Esophagus squamous epithelium (tissue), 5 donors: ENCODE data around the gene POP7. TPM values are rescaled to one million over a fixed set of nuclear protein-coding genes. Genes with fewer than 3 reads are reported as not detected.

ENCODE experiments used
- DNase-seq: peaks from one replicate; lab custom pipeline; 2025; lab: John Stamatoyannopoulos, UW
- H3K27ac ChIP-seq, 4 donors: fragments of 200-600 bp; sonication (generic); one replicate each; pipeline ENCODE4 v1.5.1; 2016 to 2019; ENCODE audit warnings: mild to moderate bottlenecking in 1 of 4
- H3K27me3 ChIP-seq, 4 donors: fragments of 200-600 bp; sonication (generic); 1 replicate in 3 of 4; 2 replicates in 1 of 4; pipeline versions ENCODE4 v1.5.1 to v1.6.0; 2017 to 2021; ENCODE audit warnings: antibody characterized with exemption in 1 of 4
- H3K36me3 ChIP-seq, 3 donors: fragments of 200-600 bp; sonication (generic); one replicate each; pipeline ENCODE4 v1.5.1; 2016 to 2019
- H3K4me1 ChIP-seq, 3 donors: fragments of 200-600 bp; sonication (generic); one replicate each; pipeline ENCODE4 v1.5.1; 2017 to 2019
- H3K4me3 ChIP-seq, 4 donors: fragments of 200-600 bp; sonication (generic); 1 replicate in 3 of 4; 2 replicates in 1 of 4; pipeline ENCODE4 v1.5.1; 2016 to 2019; ENCODE audit warnings: mild to moderate bottlenecking in 2 of 4, moderate library complexity in 1 of 4
- H3K9me3 ChIP-seq, 3 donors: fragments of 200-600 bp; sonication (generic); one replicate each; pipeline ENCODE4 v1.5.1; 2016 to 2019
- POLR2A ChIP-seq, 4 donors: fragments of 450-650 bp; IDR thresholded peaks; one replicate each; pipeline ENCODE4 v1.6.1; 2017; ENCODE audit warnings: antibody characterized with exemption in 4 of 4, mild to moderate bottlenecking in 4 of 4, moderate library complexity in 3 of 4
- WGBS, 2 donors: methylation state at CpG; one replicate each; pipeline ENCODE4 v1.1.5; 2018; 5-methylcytosine and 5-hydroxymethylcytosine counted together
- intact Hi-C: fragments of 100-400 bp; cut with DNase I; formaldehyde crosslinking; loops from one replicate; pipeline ENCODE4 v1.15.0; 2022
- total RNA-seq, 4 donors: library from RNA; depleted of rRNA; stranded (reverse); fragments of >200 nt; gene quantifications; one replicate each; pipeline ENCODE4 v1.1.0, GENCODE V29; 2016
- TF ChIP-seq, protein P1 (sequence below), 6 experiments: fragments of 450-650 bp in 4 of 6; fragments of 200-600 bp in 2 of 6; sonication (generic) in 2 of 6; IDR thresholded peaks; one replicate each; pipeline ENCODE4 v1.5.1; 2016 to 2019; ENCODE audit warnings: antibody characterized with exemption in 6 of 6, mild to moderate bottlenecking in 4 of 6, moderate library complexity in 4 of 6
- donor health status: DM: yes; HTN: yes; CAD: no.

The POP7 gene
- total RNA-seq, 4 donors from 2014 or later: 28.0 to 36.7 (median 30.0) TPM

DNA sequence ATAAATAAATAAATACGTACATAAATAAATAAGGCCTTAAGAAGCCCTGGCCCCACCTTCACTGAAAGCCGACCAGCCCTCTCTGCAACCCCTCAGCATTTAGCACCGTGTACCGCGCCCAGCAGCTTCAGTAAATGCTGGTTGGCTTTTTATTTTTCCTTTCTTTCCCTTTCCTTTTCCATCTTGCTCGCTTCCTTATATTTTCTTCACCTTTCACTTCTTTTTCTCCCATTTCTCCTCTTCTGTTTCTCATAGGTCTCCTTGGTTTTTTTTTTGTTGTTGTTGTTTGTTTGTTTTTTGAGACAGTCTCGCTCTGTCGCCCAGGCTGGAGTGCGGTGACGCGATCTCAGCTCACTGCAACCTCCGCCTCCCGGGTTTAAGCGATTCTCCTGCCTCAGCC, 38.7 kb downstream of the POP7 start:
- peaks cover 0 to 9% (median 0%) of the 10 kb centered on the region in 3 donors for H3K4me1 ChIP-seq
- H3K4me3 ChIP-seq: peak overlapping the region in 2 of 4 donors; percentile 39 to 54
- DNase-seq: no peak
- H3K27me3 ChIP-seq: peaks cover 0 to 37% (median 0%) of the 10 kb centered on the region in 4 donors
- intact Hi-C loops: no loop called here
- H3K27ac ChIP-seq: no peak overlapping the region
- TF ChIP-seq, protein P1, sequence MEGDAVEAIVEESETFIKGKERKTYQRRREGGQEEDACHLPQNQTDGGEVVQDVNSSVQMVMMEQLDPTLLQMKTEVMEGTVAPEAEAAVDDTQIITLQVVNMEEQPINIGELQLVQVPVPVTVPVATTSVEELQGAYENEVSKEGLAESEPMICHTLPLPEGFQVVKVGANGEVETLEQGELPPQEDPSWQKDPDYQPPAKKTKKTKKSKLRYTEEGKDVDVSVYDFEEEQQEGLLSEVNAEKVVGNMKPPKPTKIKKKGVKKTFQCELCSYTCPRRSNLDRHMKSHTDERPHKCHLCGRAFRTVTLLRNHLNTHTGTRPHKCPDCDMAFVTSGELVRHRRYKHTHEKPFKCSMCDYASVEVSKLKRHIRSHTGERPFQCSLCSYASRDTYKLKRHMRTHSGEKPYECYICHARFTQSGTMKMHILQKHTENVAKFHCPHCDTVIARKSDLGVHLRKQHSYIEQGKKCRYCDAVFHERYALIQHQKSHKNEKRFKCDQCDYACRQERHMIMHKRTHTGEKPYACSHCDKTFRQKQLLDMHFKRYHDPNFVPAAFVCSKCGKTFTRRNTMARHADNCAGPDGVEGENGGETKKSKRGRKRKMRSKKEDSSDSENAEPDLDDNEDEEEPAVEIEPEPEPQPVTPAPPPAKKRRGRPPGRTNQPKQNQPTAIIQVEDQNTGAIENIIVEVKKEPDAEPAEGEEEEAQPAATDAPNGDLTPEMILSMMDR (IDR thresholded peaks at IDR 0.05): no peak
- no peak for TF ChIP-seq POLR2A (IDR thresholded peaks at IDR 0.05)
- 91% methylated on average over 12 to 14 of the region's 14 CpGs for WGBS, 2 donors
- no peaks in the 10 kb centered on the region for H3K36me3 ChIP-seq
- no peaks in the 10 kb centered on the region for H3K9me3 ChIP-seq

DNA sequence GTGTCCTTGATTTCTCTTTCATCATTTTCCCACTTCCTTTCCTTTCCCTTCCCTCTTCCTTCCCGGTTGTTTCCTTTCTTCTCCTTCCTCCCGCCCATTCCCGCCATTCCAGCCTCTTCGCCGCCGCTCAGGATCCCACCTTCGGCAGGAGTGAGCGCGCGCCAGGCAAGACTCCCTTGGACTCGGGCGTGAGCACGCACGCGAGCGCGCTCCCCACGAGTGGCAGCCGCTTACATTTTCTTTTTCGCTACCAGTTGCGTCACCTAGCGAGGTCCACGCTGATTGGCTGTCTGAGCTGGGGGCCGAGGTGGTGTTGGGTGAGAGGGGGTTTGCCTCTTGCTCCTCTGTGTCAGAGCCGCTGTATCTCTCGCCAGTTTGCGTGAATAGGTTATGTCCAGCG, 39.3 kb downstream of the POP7 start:
- WGBS, 2 donors: 11 to 39% methylated on average over 17 to 22 of the region's 28 CpGs
- intact Hi-C loops: no loop called here
- H3K9me3 ChIP-seq: no peaks in the 10 kb centered on the region
- DNase-seq: no peak
- no peaks in the 10 kb centered on the region for H3K36me3 ChIP-seq
- H3K27ac ChIP-seq: no peak overlapping the region
- peaks cover 0 to 42% (median 0%) of the 10 kb centered on the region in 4 donors for H3K27me3 ChIP-seq
- peak overlapping the region in 2 of 4 donors; percentile 39 to 54 for H3K4me3 ChIP-seq
- TF ChIP-seq, protein P1 (IDR thresholded peaks at IDR 0.05): no peak
- no peak for TF ChIP-seq POLR2A (IDR thresholded peaks at IDR 0.05)
- H3K4me1 ChIP-seq: peaks cover 0 to 9% (median 0%) of the 10 kb centered on the region in 3 donors

DNA sequence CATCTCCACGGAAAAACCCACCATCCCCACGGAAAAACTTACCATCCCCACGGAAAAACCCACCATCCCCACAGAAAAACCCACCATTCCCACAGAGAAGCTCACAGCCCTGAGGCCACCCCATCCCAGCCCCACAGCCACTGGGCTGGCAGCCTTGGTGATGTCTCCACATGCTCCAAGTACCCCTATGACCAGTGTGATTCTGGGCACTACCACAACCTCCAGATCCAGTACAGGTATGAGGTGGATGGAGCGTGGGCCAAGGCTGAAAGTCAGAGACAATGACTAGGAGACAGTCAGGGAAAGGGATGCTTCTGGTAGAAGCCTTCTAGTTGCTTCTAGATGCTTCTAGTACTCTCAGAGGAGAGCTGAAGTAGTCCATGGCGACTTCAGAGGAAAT, 47.1 kb downstream of the POP7 start:
- H3K9me3 ChIP-seq: no peaks in the 10 kb centered on the region
- H3K4me1 ChIP-seq: no peaks in the 10 kb centered on the region
- TF ChIP-seq, protein P1 (IDR thresholded peaks at IDR 0.05): no peak
- TF ChIP-seq POLR2A (IDR thresholded peaks at IDR 0.05): no peak
- peaks cover 0 to 38% (median 0%) of the 10 kb centered on the region in 4 donors for H3K27me3 ChIP-seq
- H3K27ac ChIP-seq: no peak overlapping the region
- H3K36me3 ChIP-seq: no peaks in the 10 kb centered on the region
- no peak for DNase-seq
- H3K4me3 ChIP-seq: no peak overlapping the region
- intact Hi-C loops: no loop called here
- 69 to 75% methylated on average over 5 of the region's 5 CpGs for WGBS, 2 donors

DNA sequence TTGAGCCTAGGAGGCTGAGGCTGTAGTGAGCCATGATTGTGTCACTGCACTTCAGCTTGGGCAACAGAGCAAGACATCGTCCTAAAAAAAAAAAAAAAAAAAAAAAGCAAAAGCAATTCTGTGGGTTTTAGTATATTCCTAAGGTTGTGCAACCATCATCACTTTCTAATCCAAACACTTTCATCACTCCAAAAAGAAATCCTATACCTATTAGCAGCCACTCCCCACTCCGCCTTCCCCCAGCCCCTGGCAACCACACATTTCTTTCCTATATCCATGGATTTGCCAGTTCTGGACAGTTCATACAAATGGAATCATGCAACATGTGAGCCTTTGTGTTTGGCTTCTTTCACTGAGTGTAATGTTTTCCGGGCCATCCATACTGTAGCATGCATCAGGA, 47.8 kb downstream of the POP7 start:
- H3K27me3 ChIP-seq: peaks cover 0 to 34% (median 0%) of the 10 kb centered on the region in 4 donors
- 53 to 66% methylated on average over 3 of the region's 3 CpGs for WGBS, 2 donors
- no peak overlapping the region for H3K4me3 ChIP-seq
- H3K27ac ChIP-seq: no peak overlapping the region
- DNase-seq: no peak
- no peaks in the 10 kb centered on the region for H3K4me1 ChIP-seq
- TF ChIP-seq, protein P1 (IDR thresholded peaks at IDR 0.05): no peak
- no peak for TF ChIP-seq POLR2A (IDR thresholded peaks at IDR 0.05)
- intact Hi-C loops: no loop called here
- no peaks in the 10 kb centered on the region for H3K36me3 ChIP-seq
- H3K9me3 ChIP-seq: no peaks in the 10 kb centered on the region

Other genes starting within 250 kb of the POP7 start
- not detected for gene SPACDR, start 241.9 kb upstream of the POP7 start, total RNA-seq
- 10 to 100 TPM; 29.2 to 65.0 (median 33.7) TPM for gene TSC22D4, start 226.9 kb upstream of the POP7 start, total RNA-seq
- 1 to 10 TPM in 1 of 4 donors, under 1 TPM in 2, not detected in 1; 0.31 to 1.1 (median 0.57) TPM for gene NYAP1, start 222.2 kb upstream of the POP7 start, total RNA-seq
- gene AGFG2, start 166.9 kb upstream of the POP7 start, total RNA-seq: 10 to 100 TPM; 14.5 to 49.2 (median 26.6) TPM
- gene SAP25, start 132.2 kb upstream of the POP7 start, total RNA-seq: 1 to 10 TPM in 1 of 4 donors, under 1 TPM in 1, not detected in 2; 0.38 to 1.8 TPM
- 10 to 100 TPM; 50.1 to 84.0 (median 70.4) TPM for gene LRCH4, start 120.0 kb upstream of the POP7 start, total RNA-seq
- 1 to 10 TPM in 1 of 4 donors, under 1 TPM in 2, not detected in 1; 0.19 to 1.6 (median 0.29) TPM for gene FBXO24, start 119.8 kb upstream of the POP7 start, total RNA-seq
- 10 to 100 TPM in 2 of 4 donors, 1 to 10 TPM in 2; 4.6 to 23.8 (median 9.9) TPM for gene PCOLCE, start 103.8 kb upstream of the POP7 start, total RNA-seq
- 10 to 100 TPM in 3 of 4 donors, 1 to 10 TPM in 1; 7.6 to 22.4 (median 15.5) TPM for gene MOSPD3, start 93.6 kb upstream of the POP7 start, total RNA-seq
- 1 to 10 TPM in 1 of 4 donors, under 1 TPM in 3; 0.38 to 1.1 (median 0.84) TPM for gene TFR2, start 64.6 kb upstream of the POP7 start, total RNA-seq
- not detected for gene ACTL6B, start 49.7 kb upstream of the POP7 start, total RNA-seq
- 100 to 1,000 TPM; 186 to 306 (median 226) TPM for gene GNB2, start 32.4 kb upstream of the POP7 start, total RNA-seq
- gene GIGYF1, start 11.9 kb upstream of the POP7 start, total RNA-seq: 10 to 100 TPM in 3 of 4 donors, 1 to 10 TPM in 1; 8.0 to 24.2 (median 13.8) TPM
- gene EPO, start 14.3 kb downstream of the POP7 start, total RNA-seq: not detected
- gene ZAN, start 27.5 kb downstream of the POP7 start, total RNA-seq: under 1 TPM in 1 of 4 donors, not detected in 3; 0.04 TPM
- gene EPHB4, start 121.4 kb downstream of the POP7 start, total RNA-seq: 10 to 100 TPM; 29.1 to 55.0 (median 36.5) TPM
- gene SLC12A9, start 146.6 kb downstream of the POP7 start, total RNA-seq: 10 to 100 TPM in 3 of 4 donors, 1 to 10 TPM in 1; 9.9 to 19.6 (median 17.3) TPM
- gene TRIP6, start 161.3 kb downstream of the POP7 start, total RNA-seq: 100 to 1,000 TPM in 2 of 4 donors, 10 to 100 TPM in 2; 81.4 to 109 (median 93.7) TPM
- 10 to 100 TPM; 53.8 to 91.0 (median 68.4) TPM for gene SRRT, start 169.0 kb downstream of the POP7 start, total RNA-seq
- 1 to 10 TPM; 1.3 to 8.4 (median 5.5) TPM for gene UFSP1, start 183.6 kb downstream of the POP7 start, total RNA-seq
- 1 to 10 TPM in 3 of 4 donors, under 1 TPM in 1; 0.22 to 1.5 (median 1.3) TPM for gene ACHE, start 189.8 kb downstream of the POP7 start, total RNA-seq
- gene MUC3A, start 243.4 kb downstream of the POP7 start, total RNA-seq: under 1 TPM in 1 of 4 donors, not detected in 3; under 0.01 TPM